H1 (cell line): ENCODE measurements around the gene MT1F. TPM values are rescaled to one million over a fixed set of nuclear protein-coding genes. Genes with fewer than 3 reads are reported as not detected.

Experiments used
- CTCF ChIA-PET: fragments of 300-600 bp; sonication (Branson Sonifier 250); formaldehyde crosslinking; loops from one replicate; lab custom pipeline; 2021; ENCODE audit not compliant: partially characterized antibody; lab: Charles Lee
- POLR2A ChIA-PET: fragments of 300-600 bp; sonication (Branson Sonifier 250); formaldehyde crosslinking; loops from one replicate; lab custom pipeline; 2021; ENCODE audit warnings: inconsistent platforms; ENCODE audit not compliant: partially characterized antibody; lab: Charles Lee
- DNase-seq, 2 experiments: peaks; one replicate each; pipeline versions ENCODE4 v3.0.0 to v3.0.0-alpha.2; 2010 to 2022; ENCODE audit warnings: low spot score in 2 of 2, low read depth in 1 of 2, mixed read lengths in 1 of 2
- FAIRE-seq: peaks from 2 replicates; lab custom pipeline; 2011; peaks lifted over from hg19 to GRCh38; lab: Jason Lieb, UNC
- H2AFZ ChIP-seq: 2 replicates; pipeline ENCODE4 v1.8.1; 2012; ENCODE audit warnings: low read length, inconsistent platforms
- H2AK5ac ChIP-seq: 2 replicates; pipeline ENCODE4 v1.6.1; 2013; ENCODE audit warnings: low read depth, low read length
- H2BK120ac ChIP-seq: replicated peaks from 2 replicates; pipeline ENCODE3; 2013; ENCODE audit warnings: low read depth, low read length, inconsistent platforms
- H2BK12ac ChIP-seq: 2 replicates; pipeline ENCODE4 v1.6.1; 2013; ENCODE audit warnings: low read depth, low read length
- H2BK15ac ChIP-seq: 2 replicates; pipeline ENCODE4 v1.6.1; 2013; ENCODE audit warnings: low read length
- H2BK20ac ChIP-seq: 2 replicates; pipeline ENCODE4 v1.6.1; 2013; ENCODE audit warnings: low read length
- H2BK5ac ChIP-seq: 2 replicates; pipeline ENCODE4 v1.6.1; 2013; ENCODE audit warnings: low read depth, low read length
- H3K14ac ChIP-seq: 2 replicates; pipeline ENCODE4 v1.6.1; 2013; ENCODE audit warnings: inconsistent platforms; ENCODE audit not compliant: insufficient read length
- H3K18ac ChIP-seq: 2 replicates; pipeline ENCODE4 v1.6.1; 2013; ENCODE audit warnings: low read length; ENCODE audit errors: extremely low read depth
- H3K23ac ChIP-seq: 2 replicates; pipeline ENCODE4 v1.6.1; 2013; ENCODE audit warnings: inconsistent platforms; ENCODE audit not compliant: insufficient read length
- H3K23me2 ChIP-seq: 2 replicates; pipeline ENCODE4 v1.6.1; 2013; ENCODE audit warnings: low read depth, low read length
- H3K27ac ChIP-seq: 2 replicates; pipeline ENCODE4 v1.6.1; 2011; ENCODE audit warnings: low read depth, low read length, inconsistent platforms
- H3K27me3 ChIP-seq, 4 experiments: replicated peaks in 1 of 4; 1 replicate in 1 of 4; 2 replicates in 3 of 4; pipeline versions ENCODE4 v1.6.1 to v1.8.1; 2011 to 2013; ENCODE audit warnings: low read length in 3 of 4, mild to moderate bottlenecking in 3 of 4, inconsistent platforms in 2 of 4, mixed read lengths in 2 of 4, moderate library complexity in 1 of 4; ENCODE audit not compliant: control insufficient read depth in 3 of 4, insufficient read depth in 3 of 4; ENCODE audit errors: extremely low read depth in 1 of 4
- H3K36me3 ChIP-seq, 4 experiments: 2 replicates each; pipeline versions ENCODE4 v1.6.1 to v1.8.1; 2011 to 2013; ENCODE audit warnings: mild to moderate bottlenecking in 4 of 4, low read length in 3 of 4, moderate library complexity in 2 of 4, control low read depth in 1 of 4, inconsistent platforms in 1 of 4; ENCODE audit not compliant: insufficient read depth in 4 of 4, control insufficient read depth in 2 of 4
- H3K4ac ChIP-seq: replicated peaks from 2 replicates; pipeline ENCODE3; 2013; ENCODE audit warnings: low read length, low read depth, mixed read lengths, inconsistent platforms; ENCODE audit not compliant: insufficient read length
- H3K4me1 ChIP-seq, 4 experiments: replicated peaks in 1 of 4; 1 replicate in 1 of 4; 2 replicates in 3 of 4; pipeline versions ENCODE4 v1.6.1 to v1.8.1; 2011 to 2013; ENCODE audit warnings: low read length in 3 of 4, inconsistent platforms in 2 of 4, mixed read lengths in 1 of 4; ENCODE audit not compliant: insufficient read depth in 4 of 4, control insufficient read depth in 3 of 4
- H3K4me2 ChIP-seq, 2 experiments: 2 replicates each; pipeline versions ENCODE4 v1.6.1 to v1.8.1; 2011 to 2013; ENCODE audit warnings: low read depth in 2 of 2, low read length in 2 of 2, control low read depth in 1 of 2, inconsistent platforms in 1 of 2, mild to moderate bottlenecking in 1 of 2; ENCODE audit not compliant: insufficient read depth in 1 of 2
- H3K4me3 ChIP-seq, 4 experiments: fragments of 200-600, 300-600 bp in 1 of 4; sonication (generic), shearing (Covaris generic), sonication (Bioruptor Twin) in 1 of 4; 2 replicates each; pipeline versions ENCODE4 v1.5.1 to v1.8.1; 2011 to 2016; ENCODE audit warnings: low read length in 4 of 4, low read depth in 3 of 4, control low read depth in 2 of 4, inconsistent platforms in 2 of 4, mild to moderate bottlenecking in 2 of 4, mixed read lengths in 1 of 4, moderate library complexity in 1 of 4; ENCODE audit not compliant: insufficient read depth in 2 of 4; ENCODE audit errors: extremely low read depth in 1 of 4
- H3K56ac ChIP-seq: replicated peaks from 2 replicates; pipeline ENCODE3; 2013; ENCODE audit warnings: low read depth, mild to moderate bottlenecking, mixed read lengths, low read length, inconsistent platforms; ENCODE audit not compliant: insufficient read length
- H3K79me1 ChIP-seq: 2 replicates; pipeline ENCODE4 v1.6.1; 2013; ENCODE audit warnings: low read depth, low read length, control low read depth
- H3K79me2 ChIP-seq, 2 experiments: 2 replicates each; pipeline versions ENCODE4 v1.6.1 to v1.8.1; 2012 to 2013; ENCODE audit warnings: low read length in 2 of 2, mild to moderate bottlenecking in 2 of 2, inconsistent platforms in 1 of 2; ENCODE audit not compliant: insufficient read depth in 2 of 2, control insufficient read depth in 1 of 2
- H3K9ac ChIP-seq, 4 experiments: replicated peaks in 1 of 4; 1 replicate in 1 of 4; 2 replicates in 3 of 4; pipeline versions ENCODE4 v1.6.1 to v1.8.1; 2011 to 2013; ENCODE audit warnings: low read depth in 3 of 4, low read length in 3 of 4, control low read depth in 2 of 4, mild to moderate bottlenecking in 2 of 4, moderate library complexity in 2 of 4, inconsistent platforms in 1 of 4; ENCODE audit errors: extremely low read depth in 1 of 4
- H3K9me3 ChIP-seq, 2 experiments: 2 replicates each; pipeline versions ENCODE4 v1.6.1 to v1.8.1; 2012 to 2013; ENCODE audit warnings: mild to moderate bottlenecking in 2 of 2, moderate library complexity in 2 of 2, control low read depth in 1 of 2, inconsistent platforms in 1 of 2, low read depth in 1 of 2, low read length in 1 of 2, mixed read lengths in 1 of 2; ENCODE audit not compliant: insufficient read depth in 2 of 2
- H4K20me1 ChIP-seq, 2 experiments: replicated peaks in 1 of 2; 2 replicates each; pipeline versions ENCODE3 to v1.8.1; 2011 to 2013; ENCODE audit warnings: inconsistent platforms in 2 of 2, low read length in 2 of 2, mild to moderate bottlenecking in 1 of 2; ENCODE audit not compliant: insufficient read depth in 2 of 2, control insufficient read depth in 1 of 2
- H4K5ac ChIP-seq: 2 replicates; pipeline ENCODE4 v1.6.1; 2013; ENCODE audit warnings: low read length, low read depth, mixed read lengths, inconsistent platforms; ENCODE audit not compliant: insufficient read length
- H4K8ac ChIP-seq: 2 replicates; pipeline ENCODE4 v1.8.0; 2013; ENCODE audit warnings: mild to moderate bottlenecking, moderate library complexity, low read length, inconsistent platforms; ENCODE audit not compliant: insufficient read depth; ENCODE audit errors: extremely low read depth
- H4K91ac ChIP-seq: replicated peaks from 2 replicates; pipeline ENCODE3; 2013; ENCODE audit warnings: low read length, mixed read lengths, inconsistent platforms; ENCODE audit not compliant: insufficient read length
- CREB1 ChIP-seq: IDR thresholded peaks from 2 replicates; pipeline ENCODE4 v1.6.1; 2012; ENCODE audit warnings: inconsistent platforms
- FOSL1 ChIP-seq: IDR thresholded peaks from 2 replicates; pipeline ENCODE4 v1.6.1; 2011; ENCODE audit warnings: mild to moderate bottlenecking, low read depth, low read length, moderate library complexity; ENCODE audit not compliant: insufficient read depth
- HDAC6 ChIP-seq: IDR thresholded peaks from one replicate; pipeline ENCODE4 v1.7.1; 2012; ENCODE audit warnings: low read depth, mild to moderate bottlenecking, inconsistent platforms, low read length, moderate library complexity
- JUN ChIP-seq: IDR thresholded peaks from 2 replicates; pipeline ENCODE4 v1.6.1; 2011; ENCODE audit warnings: low read depth, mild to moderate bottlenecking, improper control_type of control experiment, low read length
- WGBS, 2 experiments: shearing (Covaris generic) in 1 of 2; methylation state at CpG; one replicate each; pipeline versions ENCODE4 v1.1.6 to v1.1.7; 2013 to 2015; ENCODE audit warnings: low lambda C conversion rate in 2 of 2, mixed read lengths in 2 of 2, inconsistent platforms in 1 of 2, low coverage in 1 of 2, missing lambda C conversion rate in 1 of 2; ENCODE audit not compliant: insufficient replicate concordance in 2 of 2, insufficient coverage in 1 of 2, insufficient read length in 1 of 2; ENCODE audit errors: extremely low coverage in 1 of 2, missing lambda C conversion rate in 1 of 2; 5-methylcytosine and 5-hydroxymethylcytosine counted together
- polyA plus RNA-seq, 7 experiments: library from polyadenylated mRNA; depleted of rRNA in 3 of 7; stranded (reverse) in 5 of 7; unstranded in 2 of 7; fragments of >200 nt in 5 of 7; fragments of 200-250 nt in 2 of 7; gene quantifications; 1 replicate in 5 of 7; 2 replicates in 1 of 7; 4 replicates in 1 of 7; pipeline versions ENCODE4 v1.2.1 to v1.2.3, GENCODE V29; 2011 to 2013; ENCODE audit warnings: missing spikeins in 2 of 7, mixed read lengths in 2 of 7
- total RNA-seq: library from RNA; stranded (reverse); fragmentation: NEBNext Ultra II Directional; extraction: Animal tissue kit (Norgen Biotek cat#: 25700); gene quantifications from 2 replicates; pipeline ENCODE4 v1.2.1, GENCODE V29; 2021
- TF ChIP-seq, protein P1 (sequence below): IDR thresholded peaks from 2 replicates; pipeline ENCODE4 v1.6.1; 2012; ENCODE audit warnings: inconsistent platforms

The MT1F gene
- total and polyA plus RNA-seq, 2 of the 8 experiments (the other 6 are each of a cell fraction or from before 2014, with no cell fraction given) = 5.9 to 20.8 TPM

DNA sequence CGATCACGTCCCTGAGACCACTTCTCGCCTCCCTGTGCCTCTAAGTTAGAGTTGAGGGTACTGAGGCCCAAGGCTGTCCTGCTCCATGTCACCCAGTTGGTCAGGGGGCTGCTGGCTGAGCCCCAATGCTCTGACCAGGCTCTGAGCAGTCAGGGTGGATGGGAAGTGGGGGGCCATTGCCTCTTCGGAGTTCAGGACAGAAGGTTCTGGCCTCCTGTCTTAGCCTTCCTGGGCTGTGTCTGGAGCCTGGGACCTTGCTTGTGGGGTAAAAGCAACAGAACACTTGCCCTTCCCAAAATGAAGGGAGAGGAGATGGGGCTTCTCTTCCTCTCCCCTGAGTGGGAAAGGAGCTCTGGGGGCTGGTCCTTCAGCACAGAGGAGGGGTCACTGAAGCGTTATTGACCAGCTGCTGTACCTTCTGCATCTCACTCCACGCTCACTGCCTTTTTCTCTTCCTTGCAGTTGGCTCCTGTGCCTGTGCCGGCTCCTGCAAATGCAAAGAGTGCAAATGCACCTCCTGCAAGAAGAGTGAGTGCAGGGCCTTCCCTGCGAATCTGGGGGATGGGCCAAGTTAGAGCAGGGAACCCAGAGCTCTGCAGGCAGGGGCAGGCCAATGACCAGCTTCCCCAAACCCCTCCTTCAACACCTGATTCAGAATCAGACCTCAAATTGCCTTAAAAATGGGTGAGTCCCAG lies 25.1 kb downstream of the MT1F start:
- DNase-seq (no peak), FAIRE-seq (no peak)
- Histone ChIP-seq H3K23ac (no peak overlapping the region), H3K14ac (no peak overlapping the region), H3K56ac (no peak overlapping the region), H3K4me1 (peaks cover 0 to 19% (median 8%) of the 10 kb centered on the region in 4 experiments; a peak in 6 of 7 replicates), H3K36me3 (peaks cover 0 to 3% (median 0%) of the 10 kb centered on the region in 4 experiments; a peak in 1 of 8 replicates), H3K4me3 (peak overlapping the region; percentile 57 to 77 (median 69)), H3K27ac (no peak overlapping the region), H3K4me2 (peak overlapping the region; percentile 97 to 100), H3K79me1 (no peaks in the 10 kb centered on the region; the same call in 1 of the 2 replicates), H2BK120ac (no peak overlapping the region), H2BK20ac (no peak overlapping the region), H2BK15ac (peak overlapping the region; percentile 99), H2AFZ (peak overlapping the region; percentile 60; the same call in 1 of the 2 replicates), H2BK12ac (peak overlapping the region; percentile 75; the same call in 1 of the 2 replicates), H3K23me2 (peaks cover 10% of the 10 kb centered on the region), H3K4ac (peak overlapping the region; percentile 53), H3K79me2 (no peaks in the 10 kb centered on the region), H3K9ac (peak overlapping the region in 2 of 4 experiments; percentile 7 to 79; a peak in 2 of 7 replicates), H4K20me1 (peaks cover 0 to 1% of the 10 kb centered on the region in 2 experiments), H3K9me3 (no peaks in the 10 kb centered on the region), H4K8ac (no peak overlapping the region), H4K91ac (peak overlapping the region; percentile 79), H3K18ac (peak overlapping the region; percentile 84), H2AK5ac (peak overlapping the region; percentile 18; the same call in 1 of the 2 replicates), H4K5ac (no peak overlapping the region), H3K27me3 (peaks cover 0 to 35% (median 20%) of the 10 kb centered on the region in 4 experiments; a peak in 5 of 7 replicates), H2BK5ac (no peak overlapping the region; the same call in 1 of the 2 replicates)
- ChIA-PET POLR2A (interaction anchor here (0.6 to 12.9 kb wide), 15 partner anchors 9 to 164 kb away, joined by 3 to 205 read pairs (median 5); partner anchors contain the start of genes MT1E, MT1F, MT1G and MT1H), CTCF (interaction anchor here (0.8 to 4.5 kb wide), 9 partner anchors 11 to 168 kb away, joined by 3 to 37 read pairs (median 3); no protein-coding TSS in a partner anchor)
- 27% methylated on average over 8 of the region's 8 CpGs; no CpG with 5 or more reads in 1 of the 2 experiments for WGBS, 2 experiments
- TF ChIP-seq CREB1 (no peak), FOSL1 (no peak), HDAC6 (no peak), JUN (no peak)
- TF ChIP-seq, protein P1, sequence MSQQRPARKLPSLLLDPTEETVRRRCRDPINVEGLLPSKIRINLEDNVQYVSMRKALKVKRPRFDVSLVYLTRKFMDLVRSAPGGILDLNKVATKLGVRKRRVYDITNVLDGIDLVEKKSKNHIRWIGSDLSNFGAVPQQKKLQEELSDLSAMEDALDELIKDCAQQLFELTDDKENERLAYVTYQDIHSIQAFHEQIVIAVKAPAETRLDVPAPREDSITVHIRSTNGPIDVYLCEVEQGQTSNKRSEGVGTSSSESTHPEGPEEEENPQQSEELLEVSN = no peak
